ENCODE data around the gene PSMD11.

- TF ChIP-seq CTCF (IDR thresholded peaks at IDR 0.05; ENCODE audit: low read length) (no peak), EZH2 (IDR thresholded peaks at IDR 0.05; ENCODE audit: borderline replicate concordance, low read length) (no peak)
These were observed 52.2 kb downstream of the PSMD11 start for GRCh38 chr17:32496395-32497073.

Measured in OCI-LY1 (cell line).